A549 (cell line): ENCODE measurements around the gene POMGNT2.

ENCODE experiments used
- CBX2 ChIP-seq: fragments of 200-600 bp; sonication (generic); IDR thresholded peaks from 2 replicates; pipeline ENCODE4 v1.6.1; 2016; ENCODE audit warnings: low read depth, mild to moderate bottlenecking, borderline replicate concordance
- EHMT2 ChIP-seq: fragments of 200-600 bp; sonication (generic); IDR thresholded peaks from 2 replicates; pipeline ENCODE4 v1.6.1; 2016; ENCODE audit warnings: antibody characterized with exemption, low read depth, mild to moderate bottlenecking, moderate library complexity
- EP300 ChIP-seq, 2 experiments: fragments of >200 bp; sonication (Bioruptor Twin); formaldehyde crosslinking; IDR thresholded peaks; 2 replicates in 1 of 2; 3 replicates in 1 of 2; pipeline ENCODE4 v1.6.1; 2016 to 2017
- ESRRA ChIP-seq: fragments of 150-350 bp; IDR thresholded peaks from 2 replicates; pipeline ENCODE4 v1.6.1; 2014; ENCODE audit warnings: mild to moderate bottlenecking, low read length, borderline replicate concordance
- HOXA7 ChIP-seq: fragments of 250-450 bp; sonication (Bioruptor Pico); IDR thresholded peaks from 2 replicates; pipeline ENCODE4 v1.5.0; 2020; ENCODE audit warnings: mild to moderate bottlenecking, moderate library complexity
- JUN ChIP-seq, 2 experiments: fragments of >200 bp; sonication (Bioruptor Twin); formaldehyde crosslinking; IDR thresholded peaks; 2 replicates in 1 of 2; 3 replicates in 1 of 2; pipeline ENCODE4 v1.6.1; 2016 to 2017
- NR3C1 ChIP-seq: fragments of >200 bp; sonication (Bioruptor Twin); formaldehyde crosslinking; IDR thresholded peaks from 3 replicates; pipeline ENCODE4 v1.6.1; 2017
- POLR2A ChIP-seq: IDR thresholded peaks from 2 replicates; pipeline ENCODE4 v1.6.1; 2012; ENCODE audit warnings: mild to moderate bottlenecking, low read length
- RCOR1 ChIP-seq: fragments of 150-350 bp; IDR thresholded peaks from 2 replicates; pipeline ENCODE4 v1.6.1; 2014; ENCODE audit warnings: antibody characterized with exemption, low read length, low read depth
- TF ChIP-seq, protein P1 (sequence below): fragments of >200 bp; sonication (Bioruptor Twin); formaldehyde crosslinking; IDR thresholded peaks from 3 replicates; pipeline ENCODE4 v1.5.1; 2016

DNA sequence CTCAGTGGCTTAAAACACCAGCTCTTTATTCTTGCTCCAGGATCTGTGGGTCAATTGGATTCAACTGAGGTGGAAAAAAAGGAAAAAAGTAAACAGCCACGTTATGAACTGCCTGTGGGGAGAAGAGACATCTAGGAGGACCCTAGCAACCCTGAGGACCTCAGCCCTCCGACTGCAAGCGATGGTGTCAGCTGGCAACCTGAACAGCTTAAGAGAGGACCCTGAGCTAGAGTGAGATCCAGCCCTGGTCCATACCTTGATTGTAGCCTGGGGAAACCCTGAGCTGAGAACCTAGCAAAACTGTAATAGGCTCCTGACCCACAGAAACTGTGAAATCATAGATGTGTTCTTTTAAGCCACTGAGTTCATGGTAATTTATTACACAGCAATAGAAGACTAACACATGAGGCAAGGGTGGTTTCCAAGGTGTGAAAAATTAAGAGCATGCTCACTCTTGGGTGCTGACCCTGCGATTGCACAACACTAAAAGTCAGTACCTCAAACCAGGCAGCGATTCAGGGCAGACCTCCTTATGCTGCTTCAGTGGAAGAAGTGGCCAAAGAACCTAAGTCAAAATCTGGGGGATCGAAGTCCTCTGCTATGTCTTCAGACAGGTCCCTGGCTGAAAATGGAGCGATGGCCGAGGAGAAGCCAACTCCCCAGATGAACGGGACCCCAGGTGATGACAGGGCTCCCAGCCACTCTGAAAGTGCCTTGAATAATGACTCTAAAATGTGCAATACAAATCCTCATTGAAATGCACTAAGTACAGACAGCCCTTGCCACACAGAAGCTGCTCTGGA, 69.1 kb downstream of the POMGNT2 start:
- TF ChIP-seq HOXA7 (CRISPR knock-in tag) (no peak), NR3C1 (no peak), EP300 (IDR thresholded peaks at IDR 0.05) (no peak), CBX2 (no peak), RCOR1 (no peak), JUN (IDR thresholded peaks at IDR 0.05) (no peak), ESRRA (no peak), POLR2A (no peak), EHMT2 (no peak)
- TF ChIP-seq, protein P1, sequence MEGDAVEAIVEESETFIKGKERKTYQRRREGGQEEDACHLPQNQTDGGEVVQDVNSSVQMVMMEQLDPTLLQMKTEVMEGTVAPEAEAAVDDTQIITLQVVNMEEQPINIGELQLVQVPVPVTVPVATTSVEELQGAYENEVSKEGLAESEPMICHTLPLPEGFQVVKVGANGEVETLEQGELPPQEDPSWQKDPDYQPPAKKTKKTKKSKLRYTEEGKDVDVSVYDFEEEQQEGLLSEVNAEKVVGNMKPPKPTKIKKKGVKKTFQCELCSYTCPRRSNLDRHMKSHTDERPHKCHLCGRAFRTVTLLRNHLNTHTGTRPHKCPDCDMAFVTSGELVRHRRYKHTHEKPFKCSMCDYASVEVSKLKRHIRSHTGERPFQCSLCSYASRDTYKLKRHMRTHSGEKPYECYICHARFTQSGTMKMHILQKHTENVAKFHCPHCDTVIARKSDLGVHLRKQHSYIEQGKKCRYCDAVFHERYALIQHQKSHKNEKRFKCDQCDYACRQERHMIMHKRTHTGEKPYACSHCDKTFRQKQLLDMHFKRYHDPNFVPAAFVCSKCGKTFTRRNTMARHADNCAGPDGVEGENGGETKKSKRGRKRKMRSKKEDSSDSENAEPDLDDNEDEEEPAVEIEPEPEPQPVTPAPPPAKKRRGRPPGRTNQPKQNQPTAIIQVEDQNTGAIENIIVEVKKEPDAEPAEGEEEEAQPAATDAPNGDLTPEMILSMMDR, result no peak
